AG10803 (cell line): ENCODE data around the gene BRSK1.

Experiments used
- DNase-seq: peaks from one replicate; pipeline ENCODE4 v3.0.0; 2010; ENCODE audit warnings: low read depth
- H3K4me3 ChIP-seq: 2 replicates; pipeline ENCODE4 v1.5.1; 2011; ENCODE audit warnings: mild to moderate bottlenecking, low read length, control low read depth
- CTCF ChIP-seq: conservative IDR thresholded peaks from 2 replicates; pipeline ENCODE4 v1.5.1; 2011; ENCODE audit warnings: mild to moderate bottlenecking, low read length, control low read depth, inconsistent platforms

BRSK1 gene

GRCh38 chr19:55283548-55284377 is at the start of gene BRSK1:
TSS of gene BRSK1 (plus strand) at chr19:55283997. CDS start at chr19:55284443, 446 bp downstream.
- no peak for TF ChIP-seq CTCF
- H3K4me3 ChIP-seq, result peak within 1 kb of the TSS; percentile 55
- DNase-seq, result peak; percentile 48

- DNase-seq, result no peak
- no peak for TF ChIP-seq CTCF
- H3K4me3 ChIP-seq, result no peak overlapping the region
Observed at GRCh38 chr19:55238030-55238429, 45.8 kb upstream of the BRSK1 start.

- H3K4me3 ChIP-seq, result no peak overlapping the region
- DNase-seq, result no peak
- TF ChIP-seq CTCF, result no peak
Observed at GRCh38 chr19:55239004-55239403, 44.8 kb upstream of the BRSK1 start.

GRCh38 chr19:55240713-55241020 is 43.1 kb upstream of the BRSK1 start:
- no peak for DNase-seq
- H3K4me3 ChIP-seq, result no peak overlapping the region
- TF ChIP-seq CTCF, result no peak

GRCh38 chr19:55241143-55241934 is 42.5 kb upstream of the BRSK1 start:
- DNase-seq, result no peak
- no peak overlapping the region for H3K4me3 ChIP-seq
- TF ChIP-seq CTCF, result no peak

- no peak for TF ChIP-seq CTCF
- H3K4me3 ChIP-seq, result no peak overlapping the region
- DNase-seq, result no peak
Observed at GRCh38 chr19:55241935-55242464, 41.8 kb upstream of the BRSK1 start.
